NCI-H524 (cell line): Measurements from ENCODE around the gene DAB2IP.
"Not testable (repeated sequence)": the region's sequence is repeated elsewhere in the genome, so short reads cannot be mapped to it uniquely, and the experiment has no call there.

ENCODE experiments used
- DNase-seq, 2 experiments: peaks; one replicate each; lab custom pipeline; 2025; lab: John Stamatoyannopoulos, UW

Gene DAB2IP

GRCh38 chr9:121626012-121626411, 25.4 kb upstream of the DAB2IP start:
- DNase-seq: no peak

DNA sequence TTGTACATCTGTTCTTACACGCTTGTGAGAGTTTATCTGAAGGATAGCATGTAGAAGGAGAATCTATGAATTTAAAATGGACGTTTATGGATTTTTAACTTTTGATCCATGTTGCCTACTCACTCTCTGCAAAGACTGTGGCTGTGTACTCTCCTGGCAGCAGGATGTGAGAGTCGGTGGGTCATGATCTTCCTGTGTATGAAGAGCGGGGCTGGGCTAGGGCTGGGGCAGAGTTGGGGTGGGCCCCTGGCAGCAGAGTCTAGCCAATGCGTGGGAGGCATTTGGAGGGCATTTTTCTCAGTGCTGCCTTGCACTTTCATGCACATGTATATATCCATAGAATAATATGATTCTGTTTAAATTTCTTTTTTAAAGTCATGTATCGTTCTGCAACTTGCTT, 24.0 kb upstream of the DAB2IP start:
- no peak for DNase-seq

DNA sequence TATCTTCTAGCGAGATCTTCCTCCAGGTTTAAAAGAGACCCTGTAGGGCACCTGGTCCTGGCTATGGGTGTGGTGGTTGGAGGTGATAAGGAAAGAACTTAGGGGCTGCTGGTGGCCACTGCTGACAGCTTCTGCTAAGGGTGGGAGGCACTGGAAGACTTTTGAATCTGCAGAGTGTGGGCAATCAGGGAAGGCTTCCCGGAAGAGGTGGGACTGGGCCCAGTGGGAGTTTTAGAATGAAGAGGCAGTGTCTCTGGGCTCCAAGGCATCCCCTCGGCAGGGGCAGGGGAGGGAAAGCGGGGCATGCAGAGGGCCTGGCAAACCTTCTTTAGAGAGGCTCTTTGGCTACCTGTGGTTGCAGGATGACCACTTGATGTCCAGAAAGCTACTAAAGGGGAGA, 23.0 kb upstream of the DAB2IP start:
- no peak for DNase-seq

- DNase-seq: no peak
These were observed 20.3 kb upstream of the DAB2IP start for GRCh38 chr9:121631115-121631514.

GRCh38 chr9:121631978-121632418, 19.4 kb upstream of the DAB2IP start:
- DNase-seq: no peak

DNA sequence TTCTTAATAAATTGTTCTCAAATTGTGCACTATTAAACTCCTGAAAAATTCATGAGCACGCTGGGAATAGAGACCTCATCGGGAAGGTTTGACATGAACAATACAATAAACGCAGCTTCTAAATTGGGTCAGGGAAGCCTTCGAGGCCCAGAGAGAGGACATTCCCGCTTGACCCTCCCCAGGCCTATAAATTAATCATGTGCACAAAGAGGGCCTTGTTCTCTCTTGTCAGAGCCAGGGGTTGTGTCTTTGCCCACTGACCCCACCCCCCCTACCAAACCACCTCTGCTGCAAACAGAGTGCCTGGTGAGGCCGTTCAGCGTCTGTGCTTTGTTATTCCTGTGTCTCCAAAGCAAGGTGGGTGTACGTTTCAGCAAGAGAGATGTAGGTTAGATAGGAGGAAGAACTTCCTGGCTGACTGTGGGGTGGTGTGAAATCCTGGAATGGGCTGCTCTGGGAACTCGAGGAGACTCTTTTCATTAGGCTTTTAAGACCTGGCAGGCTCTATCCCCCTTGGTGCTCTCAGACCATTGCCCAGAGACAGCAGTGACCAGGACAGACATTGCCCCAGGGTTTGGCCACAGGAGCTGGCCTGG, 18.2 kb upstream of the DAB2IP start:
- no peak for DNase-seq

DNA sequence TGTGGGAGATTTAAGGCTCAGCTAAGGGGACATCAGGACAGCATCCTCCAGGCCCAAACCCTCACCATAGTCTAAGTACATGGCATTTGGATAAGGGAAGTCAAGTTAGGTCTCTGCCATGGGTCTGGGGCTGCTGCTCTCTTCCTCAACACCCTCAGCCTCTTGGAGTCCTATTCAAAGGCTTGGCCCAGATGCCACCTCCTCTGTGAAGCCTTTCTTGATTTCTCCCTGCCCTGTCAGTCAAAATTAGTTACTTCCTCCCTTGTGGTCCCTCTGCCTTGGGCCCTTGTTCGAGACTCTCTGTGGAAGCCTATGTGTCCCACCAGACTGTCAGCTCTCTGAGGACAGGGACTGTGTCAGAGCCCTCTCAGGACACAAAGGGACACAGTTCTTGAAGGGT, 17.7 kb upstream of the DAB2IP start:
- no peak for DNase-seq

DNA sequence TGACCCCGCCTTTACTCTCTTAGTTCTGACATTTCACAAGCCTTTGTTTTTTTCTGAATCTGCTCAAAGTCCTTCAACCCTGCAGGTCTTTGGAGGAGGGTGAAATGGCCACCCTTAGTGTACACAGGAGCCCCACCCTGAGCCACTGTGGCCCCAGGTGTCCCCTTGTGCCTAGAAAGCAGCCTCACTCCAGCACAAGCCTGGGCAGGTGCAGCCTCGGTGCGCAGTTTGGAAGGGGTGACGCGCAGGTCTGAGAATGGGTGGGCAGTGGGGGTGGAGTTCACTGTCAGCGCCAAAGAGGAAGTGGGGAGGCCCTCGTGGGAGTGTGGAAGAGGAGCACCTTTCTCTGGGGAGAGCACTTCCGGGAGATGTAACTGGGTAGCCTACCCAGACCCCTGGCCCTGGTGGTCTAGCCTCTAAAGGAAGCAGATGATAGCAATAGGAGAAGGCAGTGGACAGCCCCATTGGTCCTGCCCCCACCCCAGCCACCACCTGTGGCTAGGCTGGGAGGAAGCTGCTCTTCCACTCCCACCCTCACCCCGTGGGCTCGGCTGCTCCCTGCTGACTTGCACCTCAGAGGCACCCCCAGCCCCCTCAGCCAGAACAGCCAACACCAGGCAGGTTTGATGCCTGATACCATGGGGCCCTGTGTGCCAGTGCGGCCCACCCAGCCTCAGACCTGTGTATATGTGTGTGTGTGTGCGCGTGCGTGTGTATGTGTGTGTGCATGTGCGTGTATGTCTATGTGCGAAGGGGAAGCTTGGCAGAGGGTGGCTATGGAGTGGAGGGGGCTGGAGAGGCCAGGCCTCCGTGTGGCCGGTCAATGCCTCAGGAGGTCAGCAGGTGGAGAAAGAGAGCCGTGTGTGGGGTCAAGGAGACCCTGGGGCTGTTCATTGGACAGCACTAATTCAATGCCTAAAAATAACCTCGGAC, 16.8 kb upstream of the DAB2IP start:
- peak; percentile 9 to 40 for DNase-seq

DNA sequence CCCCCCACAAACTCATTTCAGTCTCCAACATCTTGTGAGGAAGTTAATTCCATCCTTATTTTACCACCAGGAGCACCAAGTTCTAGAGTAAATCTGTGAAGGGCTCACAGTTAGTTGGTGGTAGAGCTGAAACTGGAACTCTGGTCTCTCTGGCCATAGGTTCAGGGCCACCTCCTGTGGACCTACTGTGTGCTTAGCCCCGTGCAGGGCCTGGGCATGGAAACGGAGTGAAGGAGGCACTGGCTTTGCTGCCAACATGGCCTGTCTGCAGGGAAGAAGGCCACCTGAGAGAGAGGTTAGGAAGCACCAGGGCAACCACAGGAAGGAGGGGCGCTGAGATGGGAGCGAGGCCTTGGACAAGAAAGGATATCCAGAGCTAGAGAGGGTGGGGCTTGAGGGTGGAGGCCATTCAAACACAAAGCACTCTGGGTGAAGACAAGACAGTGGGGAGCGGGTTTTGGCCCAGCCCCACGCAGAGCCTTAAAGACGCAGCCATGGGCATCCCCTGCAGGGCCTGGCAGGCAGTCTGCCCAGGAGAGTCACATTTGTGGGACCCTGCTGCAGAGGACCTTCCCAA, 16.0 kb upstream of the DAB2IP start:
- no peak for DNase-seq

GRCh38 chr9:121636341-121636865, 15.0 kb upstream of the DAB2IP start:
- DNase-seq: peak; percentile 20 to 21

DNA sequence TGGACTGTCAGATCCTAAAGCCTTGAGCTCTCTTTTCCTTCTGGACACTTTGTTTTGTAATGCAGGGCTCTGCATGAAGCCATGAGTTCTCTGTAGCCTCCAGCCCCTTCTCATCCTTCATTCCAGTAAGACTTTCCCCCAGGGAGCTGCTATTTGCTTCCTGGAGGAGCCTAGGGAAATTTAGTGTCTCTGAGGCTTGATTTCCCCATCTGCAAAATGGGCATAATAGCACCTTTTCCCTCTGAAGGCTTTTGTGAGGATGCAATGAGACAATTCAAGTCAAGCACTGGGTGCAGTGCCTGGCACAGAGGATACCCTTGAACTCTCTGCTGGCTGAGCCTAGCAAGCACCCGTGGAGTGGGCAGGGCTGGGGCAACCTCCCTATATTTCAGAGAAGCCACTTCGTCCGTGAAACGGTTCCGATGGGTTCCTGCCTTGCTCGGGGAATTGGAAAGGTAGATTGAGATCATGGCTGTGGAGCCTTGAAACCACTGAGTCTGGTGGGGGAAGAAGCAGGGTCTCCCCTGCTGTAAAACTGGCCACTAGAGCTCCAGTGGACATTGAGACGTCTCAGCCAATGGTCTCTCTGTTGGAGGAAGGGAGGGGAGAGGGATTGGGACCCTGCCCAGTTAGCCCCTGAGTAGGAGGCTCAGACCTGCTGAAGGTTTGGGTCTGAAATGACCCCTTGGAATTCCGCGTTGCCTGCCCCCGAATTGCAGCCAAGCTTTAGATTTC, 14.3 kb upstream of the DAB2IP start:
- no peak for DNase-seq

- DNase-seq: peak in 1 of 2 experiments; percentile 31
These were observed 13.7 kb upstream of the DAB2IP start for GRCh38 chr9:121637713-121638220.

- DNase-seq: no peak
These were observed 13.0 kb upstream of the DAB2IP start for GRCh38 chr9:121638399-121638798.

DNA sequence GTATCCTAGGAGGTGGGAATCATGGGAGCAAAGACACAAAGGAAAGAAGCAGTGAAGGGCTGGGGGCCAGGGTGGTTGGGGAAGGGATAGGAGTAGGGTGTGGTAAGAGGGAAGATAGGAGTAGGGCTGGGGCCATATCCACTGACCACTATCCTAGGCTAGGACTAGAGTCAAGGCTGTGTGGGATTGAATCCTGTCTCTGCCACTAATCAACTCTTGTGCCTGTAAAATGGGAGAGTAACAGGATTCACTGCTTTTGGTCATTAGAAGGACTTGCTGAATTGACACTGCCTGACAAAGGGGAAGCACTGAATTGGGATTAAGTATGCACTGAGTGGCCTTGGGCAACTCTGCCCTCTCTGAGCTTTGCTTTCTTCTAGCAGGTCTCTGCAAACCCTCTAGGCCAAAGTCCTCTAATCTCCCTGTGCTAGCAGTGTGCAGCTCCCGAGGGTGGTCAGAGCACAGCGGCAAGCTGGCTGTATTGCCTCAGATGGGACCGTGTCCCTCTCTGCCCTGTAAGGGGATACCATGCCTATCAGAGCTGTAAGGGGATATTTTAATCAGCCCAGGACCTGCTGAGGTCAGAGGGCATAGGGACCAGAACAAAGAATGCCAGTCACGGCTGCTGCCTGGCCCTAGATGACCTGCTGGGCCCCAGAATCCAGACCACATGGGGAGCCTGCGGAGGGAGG, 12.4 kb upstream of the DAB2IP start:
- no peak for DNase-seq

- no peak for DNase-seq
These were observed 11.8 kb upstream of the DAB2IP start for GRCh38 chr9:121639619-121640018.

DNA sequence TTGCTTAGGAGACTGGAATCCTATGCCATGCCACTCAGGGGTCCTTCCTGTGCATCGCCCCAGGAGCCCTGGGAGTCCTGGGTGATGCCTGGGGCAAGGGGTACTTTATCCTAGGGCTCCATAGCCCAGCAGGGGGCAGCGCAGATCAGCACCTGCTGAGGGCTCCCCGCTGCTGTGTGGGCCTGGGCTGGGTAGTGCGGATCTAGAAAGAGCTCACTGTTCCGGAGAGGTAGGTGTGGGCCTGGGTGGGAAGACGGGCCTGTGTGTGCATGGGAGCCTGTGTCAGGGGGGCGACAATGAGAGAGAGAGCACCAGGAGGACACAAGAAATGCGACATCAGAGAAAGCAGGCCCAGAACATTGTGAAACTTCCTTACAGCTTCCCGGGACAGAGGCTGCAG, 11.4 kb upstream of the DAB2IP start:
- DNase-seq: peak; percentile 30 to 66

DNA sequence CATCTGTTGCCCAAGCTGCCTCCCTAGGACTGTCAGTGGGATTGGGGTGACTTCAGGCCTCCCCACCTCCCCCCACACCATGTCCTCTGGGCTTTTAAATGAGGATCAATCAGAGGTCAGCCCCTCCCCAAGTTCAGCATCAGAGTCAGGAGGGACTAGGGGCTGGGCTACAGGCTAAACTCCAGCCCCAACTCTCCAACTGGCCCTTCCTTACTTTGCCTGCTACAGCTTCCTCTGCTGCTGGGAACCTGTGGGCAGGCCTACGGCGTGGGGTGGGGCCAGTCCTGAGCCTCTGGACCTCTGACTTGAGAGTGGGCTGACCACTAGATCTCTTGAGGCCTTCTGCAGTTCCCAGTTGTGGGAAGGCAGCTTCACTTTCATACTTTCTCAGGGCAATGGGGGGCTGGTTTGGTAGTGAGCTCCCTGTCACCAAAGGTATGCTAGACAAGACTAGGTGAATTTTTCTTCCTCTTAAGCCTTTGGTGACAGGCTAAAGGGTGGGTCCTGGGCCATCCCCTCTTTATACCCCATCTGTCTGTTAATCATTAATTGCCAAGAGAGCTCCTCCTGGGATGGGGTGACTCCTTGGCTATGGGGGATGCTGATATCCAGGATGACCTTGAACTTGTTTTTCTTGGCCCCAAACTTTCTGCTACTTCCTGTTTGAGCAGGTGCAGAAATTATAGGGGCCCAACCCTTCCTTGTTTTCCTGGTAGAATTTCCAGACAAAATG, 10.8 kb upstream of the DAB2IP start:
- DNase-seq: no peak

GRCh38 chr9:121641224-121641611, 10.2 kb upstream of the DAB2IP start:
- DNase-seq: no peak

GRCh38 chr9:121642758-121643157, 8.7 kb upstream of the DAB2IP start:
- DNase-seq: no peak

DNA sequence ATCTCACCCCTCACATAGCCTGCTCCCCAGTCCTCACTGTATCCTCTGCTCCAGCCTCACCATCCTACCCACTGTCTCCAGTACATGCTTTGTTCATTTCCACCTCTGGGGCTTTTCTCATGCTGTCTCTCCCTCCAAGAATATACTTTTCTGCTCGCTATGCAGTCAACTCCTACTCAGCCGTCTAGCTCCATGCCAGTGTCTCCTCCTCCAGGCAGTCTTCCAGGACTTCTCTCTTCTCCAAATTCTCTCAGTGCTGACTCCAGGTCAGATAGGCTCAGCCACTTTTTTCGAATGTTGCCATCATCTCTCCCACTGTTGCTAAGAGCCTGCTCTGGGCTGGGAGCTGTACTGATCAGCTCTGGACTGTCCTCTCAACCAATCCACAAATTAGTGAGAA, 8.0 kb upstream of the DAB2IP start:
- DNase-seq: no peak

GRCh38 chr9:121644040-121644439, 7.4 kb upstream of the DAB2IP start:
- DNase-seq: not testable (repeated sequence)
